ENCODE measurements around the gene MAP7D3. TPM values are rescaled to one million over a fixed set of nuclear protein-coding genes. Genes with fewer than 3 reads are reported as not detected.
A peak's percentile ranks its signal among the peaks of the same experiment; 100 is the strongest.

MAP7D3 gene
- polyA plus RNA-seq, 1 experiment: 15.7 TPM

DNA sequence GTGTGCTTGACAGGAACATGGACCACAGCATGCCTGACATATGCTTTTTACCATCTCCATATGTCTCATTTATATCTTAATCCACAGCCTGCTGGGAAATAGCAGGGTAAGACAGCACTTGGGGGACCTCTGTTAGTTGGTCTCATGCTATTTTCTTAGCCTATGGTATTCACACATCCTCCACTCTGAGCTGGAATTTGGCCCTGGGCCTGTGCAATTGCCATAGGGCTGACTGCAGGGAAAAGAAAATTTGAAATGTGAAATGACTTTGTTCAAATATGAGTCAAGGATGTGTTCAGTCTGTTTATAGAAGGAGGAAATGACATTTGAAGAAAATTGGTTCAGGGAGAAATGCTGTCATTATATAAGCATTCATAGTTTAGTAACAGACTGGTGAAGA is 9.6 kb upstream of the MAP7D3 start:
- DNase-seq (ENCODE audit: low read depth): peak; percentile 32
- no peak overlapping the region for H3K4me3 ChIP-seq (ENCODE audit: low read depth, low read length)
- no peaks in the 10 kb centered on the region for H3K36me3 ChIP-seq (ENCODE audit: control insufficient read depth, insufficient read depth, low read length)
- H3K27me3 ChIP-seq (ENCODE audit: control insufficient read depth, insufficient read depth, low read length): no peaks in the 10 kb centered on the region
- CTCF ChIA-PET: interaction anchor here (0.7 to 0.9 kb wide), 2 partner anchors 91 to 98 kb away, joined by 3 read pairs; no protein-coding TSS in a partner anchor
- POLR2A ChIA-PET: interaction anchor here (0.6 kb wide), 1 partner anchor 128 kb away, joined by 19 read pairs; no protein-coding TSS in a partner anchor
- TF ChIP-seq, protein P1, sequence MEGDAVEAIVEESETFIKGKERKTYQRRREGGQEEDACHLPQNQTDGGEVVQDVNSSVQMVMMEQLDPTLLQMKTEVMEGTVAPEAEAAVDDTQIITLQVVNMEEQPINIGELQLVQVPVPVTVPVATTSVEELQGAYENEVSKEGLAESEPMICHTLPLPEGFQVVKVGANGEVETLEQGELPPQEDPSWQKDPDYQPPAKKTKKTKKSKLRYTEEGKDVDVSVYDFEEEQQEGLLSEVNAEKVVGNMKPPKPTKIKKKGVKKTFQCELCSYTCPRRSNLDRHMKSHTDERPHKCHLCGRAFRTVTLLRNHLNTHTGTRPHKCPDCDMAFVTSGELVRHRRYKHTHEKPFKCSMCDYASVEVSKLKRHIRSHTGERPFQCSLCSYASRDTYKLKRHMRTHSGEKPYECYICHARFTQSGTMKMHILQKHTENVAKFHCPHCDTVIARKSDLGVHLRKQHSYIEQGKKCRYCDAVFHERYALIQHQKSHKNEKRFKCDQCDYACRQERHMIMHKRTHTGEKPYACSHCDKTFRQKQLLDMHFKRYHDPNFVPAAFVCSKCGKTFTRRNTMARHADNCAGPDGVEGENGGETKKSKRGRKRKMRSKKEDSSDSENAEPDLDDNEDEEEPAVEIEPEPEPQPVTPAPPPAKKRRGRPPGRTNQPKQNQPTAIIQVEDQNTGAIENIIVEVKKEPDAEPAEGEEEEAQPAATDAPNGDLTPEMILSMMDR (IDR thresholded peaks at IDR 0.05; ENCODE audit: insufficient read depth, low read depth, low read length): no peak

DNA sequence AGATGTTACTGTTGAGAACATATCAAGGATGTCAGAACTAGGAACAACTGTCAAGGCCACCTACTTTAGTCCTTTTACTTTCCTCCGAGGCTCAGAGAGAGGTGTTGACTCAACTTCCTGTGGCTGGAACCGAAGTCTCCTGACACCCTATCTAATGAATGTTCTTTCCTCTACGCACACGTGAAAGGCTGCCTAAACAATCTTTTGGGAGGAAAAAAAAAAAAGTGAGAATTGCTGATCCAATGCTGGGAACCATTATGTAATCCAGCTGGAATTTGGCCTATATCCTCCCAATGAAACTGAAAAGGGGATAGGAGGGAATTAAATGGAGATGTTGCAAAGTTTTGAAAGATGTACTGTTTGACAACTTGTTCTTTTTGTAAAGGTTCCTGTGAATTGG is 8.3 kb upstream of the MAP7D3 start:
- TF ChIP-seq, protein P1 (IDR thresholded peaks at IDR 0.05; ENCODE audit: insufficient read depth, low read depth, low read length): no peak
- no peak overlapping the region for H3K4me3 ChIP-seq (ENCODE audit: low read depth, low read length)
- no peak for DNase-seq (ENCODE audit: low read depth)
- POLR2A ChIA-PET: no interaction called here
- CTCF ChIA-PET: interaction anchor here (0.6 to 1.3 kb wide), 3 partner anchors 9 to 231 kb away, joined by 3 to 4 read pairs (median 3); no protein-coding TSS in a partner anchor
- H3K36me3 ChIP-seq (ENCODE audit: control insufficient read depth, insufficient read depth, low read length): no peaks in the 10 kb centered on the region
- H3K27me3 ChIP-seq (ENCODE audit: control insufficient read depth, insufficient read depth, low read length): no peaks in the 10 kb centered on the region

DNA sequence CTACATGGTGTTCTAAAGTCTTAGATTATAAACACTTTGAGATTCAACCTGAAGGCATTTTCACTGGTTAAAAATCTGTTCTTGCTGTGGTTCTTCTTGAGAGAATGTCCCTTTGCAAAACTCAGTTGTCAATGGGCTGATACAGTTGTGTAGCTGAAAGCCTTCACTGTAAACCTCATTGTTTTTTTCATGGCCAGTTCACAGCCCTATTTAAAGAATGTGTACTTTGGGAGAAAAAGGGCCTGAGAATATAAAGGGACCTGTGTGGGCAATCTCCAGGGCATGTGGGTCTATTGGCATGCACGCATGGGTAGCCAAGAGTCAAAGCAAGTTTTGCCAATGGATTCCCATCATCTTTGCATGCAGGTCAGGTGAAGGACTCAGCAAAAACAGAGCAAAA is 7.8 kb upstream of the MAP7D3 start:
- Histone ChIP-seq H3K27me3 (ENCODE audit: control insufficient read depth, insufficient read depth, low read length) (no peaks in the 10 kb centered on the region), H3K36me3 (ENCODE audit: control insufficient read depth, insufficient read depth, low read length) (no peaks in the 10 kb centered on the region), H3K4me3 (ENCODE audit: low read depth, low read length) (no peak overlapping the region)
- DNase-seq (ENCODE audit: low read depth): no peak
- POLR2A ChIA-PET: no interaction called here
- CTCF ChIA-PET: interaction anchor here (1.2 to 1.3 kb wide), 2 partner anchors 9 to 231 kb away, joined by 3 to 4 read pairs; no protein-coding TSS in a partner anchor
- TF ChIP-seq, protein P1 (IDR thresholded peaks at IDR 0.05; ENCODE audit: insufficient read depth, low read depth, low read length): no peak

DNA sequence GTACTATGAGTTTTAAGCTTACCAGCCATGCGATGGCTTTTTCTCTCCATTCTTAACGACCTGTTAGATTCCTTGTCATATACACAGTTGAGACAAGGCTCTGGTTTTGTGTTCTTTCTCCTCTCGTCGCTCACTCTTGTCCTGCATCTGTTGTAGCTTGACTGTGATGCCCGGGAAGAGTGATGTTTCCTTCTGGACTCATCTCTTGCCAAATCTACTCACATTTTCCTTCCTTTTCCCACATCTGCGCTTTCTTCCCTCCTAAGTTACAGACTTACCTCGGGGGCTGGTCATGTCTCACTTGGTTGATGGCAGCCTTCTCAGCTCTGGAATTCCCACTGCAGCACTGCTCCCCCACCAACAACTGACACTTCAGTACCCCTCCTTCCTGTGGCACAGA is 4.8 kb upstream of the MAP7D3 start:
- ChIA-PET POLR2A (interaction anchor here (0.5 kb wide), 1 partner anchor 8 kb away, joined by 10 read pairs; no protein-coding TSS in a partner anchor), CTCF (interaction anchor here (0.7 to 1.0 kb wide), 2 partner anchors 13 to 124 kb away, joined by 3 read pairs; no protein-coding TSS in a partner anchor)
- Histone ChIP-seq H3K4me3 (ENCODE audit: low read depth, low read length) (no peak overlapping the region), H3K36me3 (ENCODE audit: control insufficient read depth, insufficient read depth, low read length) (no peaks in the 10 kb centered on the region), H3K27me3 (ENCODE audit: control insufficient read depth, insufficient read depth, low read length) (no peaks in the 10 kb centered on the region)
- TF ChIP-seq, protein P1 (IDR thresholded peaks at IDR 0.05; ENCODE audit: insufficient read depth, low read depth, low read length): no peak
- no peak for DNase-seq (ENCODE audit: low read depth)

DNA sequence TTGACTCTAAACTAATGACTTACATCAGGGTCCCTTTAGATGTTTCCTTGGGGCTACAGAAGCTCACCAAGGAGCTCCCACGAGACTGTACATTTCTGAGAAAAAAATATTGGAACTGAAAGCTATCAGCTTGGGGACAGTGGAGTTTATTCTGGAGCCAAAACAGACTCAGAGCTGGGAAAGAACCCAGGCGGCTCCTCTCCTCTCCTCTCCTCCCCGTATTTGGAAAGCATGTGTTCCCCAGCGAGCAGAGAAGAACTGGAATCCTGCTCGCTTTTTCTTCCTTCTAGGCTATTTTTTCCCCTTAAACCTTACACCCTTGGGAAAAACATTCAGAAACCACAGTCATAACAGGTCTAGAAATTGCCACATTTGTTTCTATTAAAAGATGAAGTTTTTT is 4.3 kb upstream of the MAP7D3 start:
- no peaks in the 10 kb centered on the region for H3K36me3 ChIP-seq (ENCODE audit: control insufficient read depth, insufficient read depth, low read length)
- H3K4me3 ChIP-seq (ENCODE audit: low read depth, low read length): no peak overlapping the region; the same call in 1 of the 2 replicates
- ChIA-PET CTCF (interaction anchor here (0.7 to 1.0 kb wide), 2 partner anchors 13 to 123 kb away, joined by 3 read pairs; no protein-coding TSS in a partner anchor), POLR2A (interaction anchor here (0.5 kb wide), 1 partner anchor 9 kb away, joined by 10 read pairs; no protein-coding TSS in a partner anchor)
- no peak for DNase-seq (ENCODE audit: low read depth)
- H3K27me3 ChIP-seq (ENCODE audit: control insufficient read depth, insufficient read depth, low read length): no peaks in the 10 kb centered on the region
- TF ChIP-seq, protein P1 (IDR thresholded peaks at IDR 0.05; ENCODE audit: insufficient read depth, low read depth, low read length): no peak
